OCI-LY3 (cell line): ENCODE data around the gene NUDT2.

Experiments
- H2AFZ ChIP-seq: fragments of 200-600, 300-600 bp; shearing (Covaris generic); 2 replicates; pipeline ENCODE4 v1.6.0; 2014; ENCODE audit warnings: antibody characterized with exemption, low read depth, low read length
- H3K27ac ChIP-seq: fragments of 200-600, 300-600 bp; sonication (generic); 2 replicates; pipeline ENCODE4 v1.5.1; 2014; ENCODE audit warnings: mild to moderate bottlenecking, low read length, moderate library complexity, mixed read lengths
- H3K27me3 ChIP-seq: fragments of 200-600, 300-600 bp; sonication (generic); 2 replicates; pipeline ENCODE4 v1.6.1; 2014; ENCODE audit warnings: low read depth, low read length, mixed read lengths
- H3K36me3 ChIP-seq: fragments of 200-600, 300-600 bp; sonication (generic); replicated peaks from 2 replicates; pipeline ENCODE3; 2014; ENCODE audit warnings: low read depth, low read length, mixed read lengths
- H3K4me1 ChIP-seq: fragments of 300-600, 200-600 bp; sonication (generic); 2 replicates; pipeline ENCODE4 v1.6.1; 2014; ENCODE audit warnings: low read length, mixed read lengths
- H3K4me2 ChIP-seq: fragments of 200-600, 300-600 bp; sonication (generic); 2 replicates; pipeline ENCODE4 v1.6.1; 2014; ENCODE audit warnings: low read length, mixed read lengths
- H3K4me3 ChIP-seq: fragments of 300-600, 200-600 bp; sonication (generic); 2 replicates; pipeline ENCODE4 v1.5.1; 2014; ENCODE audit warnings: antibody characterized with exemption, mild to moderate bottlenecking, low read length, moderate library complexity
- H3K79me2 ChIP-seq: fragments of 300-600, 200-600 bp; shearing (Covaris generic); 2 replicates; pipeline ENCODE4 v1.6.1; 2014; ENCODE audit warnings: mild to moderate bottlenecking, low read length, mixed read lengths
- H3K9ac ChIP-seq: fragments of 300-600, 200-600 bp; shearing (Covaris generic); 2 replicates; pipeline ENCODE4 v1.6.0; 2014; ENCODE audit warnings: mild to moderate bottlenecking, low read length, moderate library complexity
- H3K9me3 ChIP-seq: fragments of 200-600, 300-600 bp; shearing (Covaris generic); 2 replicates; pipeline ENCODE4 v1.6.1; 2014; ENCODE audit warnings: low read length, mixed read lengths; ENCODE audit not compliant: insufficient read depth
- H4K20me1 ChIP-seq: fragments of 200-600, 300-600 bp; sonication (generic); 2 replicates; pipeline ENCODE4 v1.6.1; 2016; ENCODE audit warnings: low read length, mixed read lengths; ENCODE audit not compliant: insufficient read depth
- CTCF ChIP-seq: fragments of 200-600, 300-600 bp; sonication (generic); IDR thresholded peaks from 2 replicates; pipeline ENCODE4 v1.5.1; 2014; ENCODE audit warnings: antibody characterized with exemption, low read length, low read depth
- EZH2phosphoT487 ChIP-seq: fragments of 200-600 bp; shearing (Covaris generic); IDR thresholded peaks from 2 replicates; pipeline ENCODE4 v1.6.1; 2018; ENCODE audit warnings: antibody characterized with exemption, mixed run types, low read depth

Gene NUDT2

GRCh38 chr9:34321451-34321850, 7.9 kb upstream of the NUDT2 start:
- H3K4me3 ChIP-seq, result no peak overlapping the region
- no peak for TF ChIP-seq CTCF
- no peak for TF ChIP-seq EZH2phosphoT487
- peaks cover 30% of the 10 kb centered on the region for H3K79me2 ChIP-seq
- no peak overlapping the region for H3K9ac ChIP-seq
- H3K4me1 ChIP-seq, result no peaks in the 10 kb centered on the region
- H3K27me3 ChIP-seq, result no peaks in the 10 kb centered on the region
- no peak overlapping the region for H2AFZ ChIP-seq
- no peak overlapping the region for H3K27ac ChIP-seq
- H3K9me3 ChIP-seq, result no peaks in the 10 kb centered on the region
- H3K4me2 ChIP-seq, result no peak overlapping the region
- H3K36me3 ChIP-seq, result no peaks in the 10 kb centered on the region
- H4K20me1 ChIP-seq, result no peaks in the 10 kb centered on the region

- Histone ChIP-seq H3K9ac (no peak overlapping the region), H3K9me3 (no peaks in the 10 kb centered on the region), H3K4me3 (no peak overlapping the region), H3K4me1 (peaks cover 3% of the 10 kb centered on the region), H4K20me1 (no peaks in the 10 kb centered on the region), H3K79me2 (peaks cover 43% of the 10 kb centered on the region), H3K27ac (no peak overlapping the region), H2AFZ (no peak overlapping the region), H3K36me3 (no peaks in the 10 kb centered on the region), H3K27me3 (no peaks in the 10 kb centered on the region), H3K4me2 (no peak overlapping the region)
- TF ChIP-seq EZH2phosphoT487 (no peak), CTCF (no peak)
Observed at GRCh38 chr9:34322899-34323591, 6.3 kb upstream of the NUDT2 start.

- Histone ChIP-seq H3K4me1 (peaks cover 16% of the 10 kb centered on the region), H3K4me2 (no peak overlapping the region), H3K36me3 (no peaks in the 10 kb centered on the region), H2AFZ (no peak overlapping the region), H3K79me2 (peaks cover 57% of the 10 kb centered on the region), H3K9ac (no peak overlapping the region), H3K9me3 (no peaks in the 10 kb centered on the region), H3K27me3 (no peaks in the 10 kb centered on the region), H3K4me3 (no peak overlapping the region), H4K20me1 (no peaks in the 10 kb centered on the region), H3K27ac (no peak overlapping the region)
- TF ChIP-seq EZH2phosphoT487 (no peak), CTCF (no peak)
Observed at GRCh38 chr9:34326690-34327089, 2.7 kb upstream of the NUDT2 start.

GRCh38 chr9:34328500-34328986, 826 bp upstream of the NUDT2 start:
- Histone ChIP-seq H3K4me2 (peak overlapping the region; percentile 86), H3K79me2 (peaks cover 48% of the 10 kb centered on the region), H3K9me3 (no peaks in the 10 kb centered on the region), H3K27ac (peak overlapping the region; percentile 69), H3K9ac (peak overlapping the region; percentile 84), H3K27me3 (no peaks in the 10 kb centered on the region), H3K36me3 (no peaks in the 10 kb centered on the region), H3K4me3 (peak overlapping the region; percentile 99), H4K20me1 (no peaks in the 10 kb centered on the region), H3K4me1 (peaks cover 16% of the 10 kb centered on the region), H2AFZ (peak overlapping the region; percentile 90)
- TF ChIP-seq CTCF, result no peak
- TF ChIP-seq EZH2phosphoT487, result no peak
